RWPE1 (cell line): ENCODE results near the gene STRA6.

Source experiments
- CTCF ChIA-PET: fragments of 350-600 bp; sonication (Branson Sonifier 250); formaldehyde crosslinking; extraction: SDS; loops from one replicate; lab custom pipeline; 2021; lab: Yijun Ruan, JAX
- POLR2A ChIA-PET: fragments of 400-600 bp; formaldehyde crosslinking; extraction: SDS; loops from one replicate; lab custom pipeline; 2020; ENCODE audit warnings: antibody characterized with exemption; ENCODE audit not compliant: low non-redundant PET; lab: Yijun Ruan, JAX
- DNase-seq: peaks from one replicate; pipeline ENCODE4 v3.0.0; 2012; ENCODE audit warnings: low spot score
- H3K27ac ChIP-seq: fragments of 450-650 bp; 2 replicates; pipeline ENCODE4 v1.5.1; 2017
- CTCF ChIP-seq: fragments of 450-650 bp; conservative IDR thresholded peaks from 2 replicates; pipeline ENCODE4 v1.5.1; 2017; ENCODE audit warnings: low read depth, mild to moderate bottlenecking

Gene STRA6

DNA sequence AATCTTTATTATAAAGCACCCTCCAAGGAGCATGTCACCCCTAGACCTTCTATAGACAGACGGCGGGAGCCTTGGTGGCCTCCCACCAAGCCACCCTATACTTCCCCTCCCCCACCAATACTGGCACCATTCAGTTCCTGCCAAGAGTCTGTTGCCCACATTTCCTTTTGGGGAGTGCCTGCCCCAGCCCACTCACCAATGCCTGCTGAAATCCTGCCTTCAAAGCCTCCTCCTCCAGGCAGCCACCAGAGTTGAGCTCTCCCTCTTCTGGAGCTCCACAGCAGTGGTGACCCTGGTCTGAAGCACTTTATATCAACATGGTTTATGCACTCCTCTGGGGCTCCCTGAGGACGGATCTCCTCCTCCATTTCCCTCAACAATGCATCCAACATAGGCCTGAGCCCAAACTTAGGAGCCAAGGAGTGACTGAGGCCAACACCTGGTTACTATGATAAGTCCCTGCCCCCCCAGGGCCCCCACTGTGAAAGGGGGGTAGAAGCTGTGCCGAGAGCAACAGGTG is 42.3 kb upstream of the STRA6 start:
- ChIA-PET POLR2A (no interaction called here), CTCF (no interaction called here)
- DNase-seq, result no peak
- no peak overlapping the region for H3K27ac ChIP-seq
- TF ChIP-seq CTCF, result no peak

GRCh38 chr15:74243431-74243830 is 40.8 kb upstream of the STRA6 start:
- ChIA-PET CTCF (interaction anchor here (0.6 to 1.2 kb wide), 2 partner anchors 22 to 77 kb away, joined by 3 to 7 read pairs; no protein-coding TSS in a partner anchor), POLR2A (no interaction called here)
- no peak overlapping the region for H3K27ac ChIP-seq
- no peak for DNase-seq
- TF ChIP-seq CTCF, result no peak

GRCh38 chr15:74242441-74243185 is 40.0 kb upstream of the STRA6 start:
- DNase-seq, result no peak
- no peak overlapping the region for H3K27ac ChIP-seq
- ChIA-PET POLR2A (interaction anchor here (0.6 kb wide), 1 partner anchor 65 kb away, joined by 3 read pairs; no protein-coding TSS in a partner anchor), CTCF (interaction anchor here (0.6 to 1.6 kb wide), 3 partner anchors 23 to 78 kb away, joined by 3 to 7 read pairs (median 4); no protein-coding TSS in a partner anchor)
- TF ChIP-seq CTCF, result no peak

GRCh38 chr15:74240897-74241614 is 38.5 kb upstream of the STRA6 start:
- ChIA-PET CTCF (interaction anchor here (0.6 to 1.6 kb wide), 2 partner anchors 41 to 66 kb away, joined by 4 to 5 read pairs; no protein-coding TSS in a partner anchor), POLR2A (interaction anchor here (0.5 kb wide), 1 partner anchor 314 kb away, joined by 3 read pairs; no protein-coding TSS in a partner anchor)
- DNase-seq, result no peak
- peak overlapping the region; percentile 55 for H3K27ac ChIP-seq
- TF ChIP-seq CTCF, result no peak

GRCh38 chr15:74240002-74240568 is 37.5 kb upstream of the STRA6 start:
- ChIA-PET CTCF (interaction anchor here (0.6 to 1.1 kb wide), 5 partner anchors 10 to 67 kb away, joined by 3 to 6 read pairs (median 4); no protein-coding TSS in a partner anchor), POLR2A (no interaction called here)
- DNase-seq, result peak; percentile 87
- peak overlapping the region; percentile 55 for H3K27ac ChIP-seq
- TF ChIP-seq CTCF, result no peak; the same call in 1 of the 2 replicates
